ENCODE results near the gene SLC30A2.

DNA sequence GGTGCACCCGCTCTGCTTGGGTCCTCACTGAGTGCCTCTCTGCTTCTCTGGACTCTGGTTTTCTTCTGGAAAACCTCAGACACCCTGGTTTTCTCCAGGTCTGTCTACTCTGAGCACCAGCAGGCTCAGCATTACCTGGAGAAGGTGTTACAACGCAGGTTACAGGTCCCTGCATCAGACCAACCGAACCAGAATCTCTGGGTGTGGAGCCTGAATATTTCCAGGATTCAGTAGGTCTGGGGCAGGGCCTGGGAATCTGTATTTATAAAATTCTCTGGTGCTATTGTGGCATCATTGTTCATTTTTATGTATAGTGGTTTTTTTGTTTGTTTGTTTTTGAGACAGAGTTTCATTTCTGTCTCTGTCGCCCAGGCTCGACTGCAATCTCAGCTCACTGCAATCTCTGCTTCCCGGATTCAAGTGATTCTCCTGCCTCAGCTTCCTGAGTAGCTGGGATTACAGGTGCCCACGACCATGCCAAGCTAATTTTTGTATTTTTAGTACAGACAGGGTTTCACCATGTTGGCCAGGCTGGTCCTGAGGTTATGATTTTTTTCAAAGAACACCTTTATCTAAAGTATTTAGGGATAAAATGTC is 1.5 kb upstream of the SLC30A2 start:
- TF ChIP-seq, protein P1, sequence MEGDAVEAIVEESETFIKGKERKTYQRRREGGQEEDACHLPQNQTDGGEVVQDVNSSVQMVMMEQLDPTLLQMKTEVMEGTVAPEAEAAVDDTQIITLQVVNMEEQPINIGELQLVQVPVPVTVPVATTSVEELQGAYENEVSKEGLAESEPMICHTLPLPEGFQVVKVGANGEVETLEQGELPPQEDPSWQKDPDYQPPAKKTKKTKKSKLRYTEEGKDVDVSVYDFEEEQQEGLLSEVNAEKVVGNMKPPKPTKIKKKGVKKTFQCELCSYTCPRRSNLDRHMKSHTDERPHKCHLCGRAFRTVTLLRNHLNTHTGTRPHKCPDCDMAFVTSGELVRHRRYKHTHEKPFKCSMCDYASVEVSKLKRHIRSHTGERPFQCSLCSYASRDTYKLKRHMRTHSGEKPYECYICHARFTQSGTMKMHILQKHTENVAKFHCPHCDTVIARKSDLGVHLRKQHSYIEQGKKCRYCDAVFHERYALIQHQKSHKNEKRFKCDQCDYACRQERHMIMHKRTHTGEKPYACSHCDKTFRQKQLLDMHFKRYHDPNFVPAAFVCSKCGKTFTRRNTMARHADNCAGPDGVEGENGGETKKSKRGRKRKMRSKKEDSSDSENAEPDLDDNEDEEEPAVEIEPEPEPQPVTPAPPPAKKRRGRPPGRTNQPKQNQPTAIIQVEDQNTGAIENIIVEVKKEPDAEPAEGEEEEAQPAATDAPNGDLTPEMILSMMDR (IDR thresholded peaks at IDR 0.05) = no peak
- TF ChIP-seq POLR2A (IDR thresholded peaks at IDR 0.05) = no peak
